HG03066 (cell line): ENCODE measurements around the gene CNR2.
"Not testable (repeated sequence)": the region's sequence is repeated elsewhere in the genome, so short reads cannot be mapped to it uniquely, and the experiment has no call there.

ENCODE experiments used
- ATAC-seq: cut with Tn5 transposase; IDR thresholded peaks from one replicate; pipeline ENCODE4 v1.9.1; 2021; ENCODE audit warnings: low read depth; ENCODE audit not compliant: unreplicated experiment

CNR2 gene

DNA sequence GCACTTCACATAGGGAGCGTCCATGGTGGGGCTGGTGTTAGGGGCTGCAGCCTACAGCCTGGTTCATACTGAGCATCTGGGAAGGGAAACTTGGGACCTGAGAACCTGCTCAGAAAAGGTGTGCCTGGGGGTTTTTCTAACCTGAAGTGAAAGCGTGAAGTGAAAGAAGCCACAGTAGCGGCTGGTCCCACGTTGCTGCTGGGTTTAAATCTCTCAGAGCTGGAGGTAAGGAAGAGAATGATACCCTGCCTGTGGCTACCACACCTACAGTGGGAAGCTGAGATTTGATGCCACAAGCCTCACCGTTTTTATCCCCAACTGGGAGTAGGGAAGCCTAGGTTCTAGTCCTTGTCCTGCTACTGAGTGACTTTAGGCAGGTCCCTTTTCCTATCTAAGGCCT, 24.1 kb downstream of the CNR2 start:
- ATAC-seq, result no peak

DNA sequence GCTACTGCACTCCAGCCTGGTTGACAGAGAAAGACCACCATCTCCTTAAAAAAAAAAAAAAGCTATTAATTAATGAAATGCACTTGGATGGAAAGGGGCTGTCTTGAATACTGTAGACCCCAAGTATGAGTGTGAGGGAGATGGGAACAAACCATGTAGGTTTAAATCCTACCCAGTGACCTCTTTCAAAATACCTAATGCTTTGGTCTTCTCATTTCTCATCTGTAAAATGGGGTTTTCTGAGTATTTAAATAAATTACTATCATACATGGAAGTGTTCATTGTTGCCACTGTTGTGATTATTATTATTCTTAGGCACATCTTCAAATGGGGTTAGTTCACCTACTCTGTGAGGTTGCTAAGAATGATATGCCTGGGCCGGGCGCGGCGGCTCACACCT, 27.9 kb downstream of the CNR2 start:
- no peak for ATAC-seq

DNA sequence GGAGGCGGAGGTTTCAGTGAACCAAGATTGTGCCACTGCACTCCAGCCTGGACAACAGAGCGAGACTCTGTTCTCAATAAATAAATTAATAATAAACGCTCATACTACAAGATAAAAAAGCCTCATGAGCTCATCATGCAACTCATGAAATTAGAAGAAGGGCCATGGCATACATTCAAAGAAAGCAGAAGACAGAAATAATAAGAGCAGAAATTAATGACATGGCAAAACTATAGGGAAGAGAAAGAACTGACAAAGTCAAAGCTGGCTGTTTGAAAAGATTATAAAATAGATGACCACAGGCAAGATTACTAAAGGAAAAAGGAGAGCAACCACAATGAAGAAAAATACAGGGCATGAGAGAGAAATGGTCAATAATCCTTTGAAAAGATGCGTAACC, 30.4 kb downstream of the CNR2 start:
- no peak for ATAC-seq

DNA sequence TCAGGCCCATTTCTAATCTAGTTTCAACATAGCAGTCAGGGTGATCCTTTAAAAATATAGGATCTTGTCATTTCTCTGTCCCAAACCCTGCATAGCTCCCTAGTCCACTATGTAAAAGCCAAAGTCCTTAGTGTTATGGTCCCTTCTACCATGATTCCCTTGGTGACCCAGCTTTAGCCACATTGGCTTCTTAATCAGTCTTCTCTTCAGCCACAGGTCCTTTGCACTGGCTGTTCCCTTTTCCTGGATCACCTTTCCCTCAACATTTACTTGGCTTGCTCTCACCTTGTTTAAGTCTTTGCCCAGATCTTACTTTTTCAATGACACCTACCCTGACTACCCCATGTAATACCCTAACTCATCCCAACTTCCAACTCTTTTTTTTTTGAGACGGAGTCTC, 33.4 kb downstream of the CNR2 start:
- ATAC-seq, result no peak

DNA sequence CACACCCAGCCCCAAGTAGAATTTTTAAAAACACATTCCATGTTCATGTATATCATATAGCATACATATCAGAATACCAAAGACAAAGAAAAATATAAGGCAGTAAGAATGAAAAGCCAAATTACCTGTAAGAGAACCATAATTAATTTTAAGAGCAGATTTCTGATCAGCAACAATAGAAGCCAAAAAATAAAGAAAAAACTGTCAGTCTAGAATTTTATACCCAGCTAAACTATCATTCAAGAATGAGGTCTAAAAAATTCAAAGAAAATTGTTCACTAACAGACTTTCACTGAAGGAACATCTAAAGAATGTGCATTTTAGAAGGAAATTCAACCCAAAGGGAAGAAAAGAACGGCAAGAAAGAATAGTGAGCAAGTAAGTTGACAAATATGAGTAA, 34.5 kb downstream of the CNR2 start:
- no peak for ATAC-seq

- ATAC-seq, result no peak
These were observed 37.8 kb downstream of the CNR2 start for GRCh38 chr1:23875382-23875781.

GRCh38 chr1:23872421-23872820, 40.7 kb downstream of the CNR2 start:
- no peak for ATAC-seq

GRCh38 chr1:23869051-23869450, 44.1 kb downstream of the CNR2 start:
- no peak for ATAC-seq

GRCh38 chr1:23868557-23869016, 44.6 kb downstream of the CNR2 start:
- ATAC-seq, result peak; percentile 19

DNA sequence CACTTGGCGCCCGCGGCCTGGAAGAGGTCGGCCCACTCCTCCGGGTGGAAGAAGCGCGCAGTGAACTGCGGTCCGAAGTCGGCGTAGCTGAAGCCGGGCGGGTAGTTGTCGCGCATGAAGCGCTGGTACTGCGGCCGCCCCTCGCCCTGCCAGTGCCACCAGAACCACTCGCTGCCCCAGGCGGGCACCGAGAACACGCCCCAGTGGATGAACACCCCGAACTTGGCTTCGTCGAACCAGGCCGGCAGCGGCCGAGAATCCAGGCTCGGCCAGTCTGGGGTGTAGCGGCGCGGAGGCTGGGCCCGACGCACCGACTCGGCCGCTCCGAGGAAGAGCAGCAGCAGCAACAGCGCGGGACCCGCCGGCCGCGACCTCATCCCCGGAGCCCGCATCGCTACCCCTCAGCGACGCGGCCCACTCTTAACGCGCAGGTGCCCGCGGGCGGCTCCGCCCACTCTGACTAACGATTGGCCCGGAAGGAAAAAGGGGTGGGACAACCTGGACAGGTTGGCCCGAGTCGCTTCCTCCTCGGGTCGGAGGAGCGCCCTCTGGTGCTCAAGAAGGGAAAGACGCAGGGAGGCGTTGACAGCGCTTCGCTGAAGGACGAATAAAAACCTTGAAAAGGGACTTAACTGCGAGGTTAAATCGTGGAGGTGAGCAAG, 45.1 kb downstream of the CNR2 start, which contains the start of gene FUCA1:
Gene FUCA1, minus strand, starts transcription at position 396 of the 662 bp plus-strand sequence. Its CDS starts 4 bp downstream, at position 392.
- ATAC-seq, result peak; percentile 83

DNA sequence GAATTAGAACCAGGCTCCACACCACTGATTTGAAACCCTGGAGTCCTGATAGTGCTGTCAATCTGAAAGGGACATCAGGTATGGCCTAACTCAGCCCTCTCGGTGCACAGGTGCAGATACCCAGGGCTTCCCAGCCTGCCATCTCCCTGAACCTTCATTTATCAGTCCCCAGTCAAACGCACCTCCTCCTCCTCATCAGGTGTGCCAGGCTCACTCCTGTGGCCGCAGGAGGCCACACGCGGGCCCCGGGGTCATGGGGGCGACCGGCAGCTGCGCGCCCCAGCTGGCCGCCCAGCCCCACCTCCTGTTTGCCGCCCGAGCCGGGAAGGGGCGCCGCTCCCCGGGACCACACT, 45.6 kb downstream of the CNR2 start:
- no peak for ATAC-seq

GRCh38 chr1:23865543-23865930, 47.6 kb downstream of the CNR2 start:
- no peak for ATAC-seq

- ATAC-seq, result no peak
These were observed 48.2 kb downstream of the CNR2 start for GRCh38 chr1:23864801-23865542.

- ATAC-seq, result no peak
These were observed 50.5 kb downstream of the CNR2 start for GRCh38 chr1:23862640-23863039.

- no peak for ATAC-seq
These were observed 58.6 kb downstream of the CNR2 start for GRCh38 chr1:23854568-23854967.

- ATAC-seq, result not testable (repeated sequence)
These were observed 60.0 kb downstream of the CNR2 start for GRCh38 chr1:23853124-23853523.

DNA sequence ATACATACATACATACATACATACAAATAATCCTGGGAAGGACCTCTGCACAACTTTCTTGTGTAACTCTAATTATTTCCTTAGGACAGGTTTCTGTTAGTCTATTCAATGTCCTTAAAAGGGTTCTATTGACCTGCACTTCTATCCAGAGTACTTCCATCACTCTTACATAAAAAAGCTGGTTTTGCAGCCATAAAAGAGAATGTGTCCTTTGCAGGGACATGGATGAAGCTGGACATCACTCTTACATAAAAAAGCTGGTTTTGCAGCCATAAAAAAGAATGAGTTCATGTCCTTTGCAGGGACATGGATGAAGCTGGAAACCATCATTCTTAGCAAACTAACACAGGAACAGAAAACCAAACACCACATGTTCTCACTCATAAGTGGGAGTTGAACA, 61.8 kb downstream of the CNR2 start:
- ATAC-seq, result not testable (repeated sequence)

- no peak for ATAC-seq
These were observed 64.2 kb downstream of the CNR2 start for GRCh38 chr1:23848673-23849616.

- ATAC-seq, result not testable (repeated sequence)
These were observed 65.6 kb downstream of the CNR2 start for GRCh38 chr1:23847482-23848095.

GRCh38 chr1:23845163-23845562, 68.0 kb downstream of the CNR2 start:
- ATAC-seq, result no peak

DNA sequence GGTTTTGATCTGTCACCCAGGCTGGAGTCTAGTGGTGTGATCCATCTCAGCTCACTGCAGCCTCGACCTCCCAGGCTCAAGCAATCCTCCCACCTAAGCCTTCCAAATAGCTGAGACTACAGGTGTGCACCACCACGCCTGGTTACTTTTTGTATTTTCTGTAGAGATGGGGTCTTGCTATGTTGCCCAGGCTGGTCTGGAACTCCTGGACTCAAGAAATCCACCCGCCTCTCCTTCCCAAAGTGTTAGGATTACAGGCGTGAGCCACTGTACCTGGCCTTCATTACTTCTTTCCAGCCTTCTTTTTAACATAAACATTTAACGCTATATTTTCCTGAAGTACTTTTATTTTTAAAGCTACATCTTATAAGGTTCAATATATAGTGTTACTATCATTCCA, 69.5 kb downstream of the CNR2 start:
- no peak for ATAC-seq
